HG02970 (cell line): ENCODE measurements around the gene HES2.
"Not testable (repeated sequence)": the region's sequence is repeated elsewhere in the genome, so short reads cannot be mapped to it uniquely, and the experiment has no call there.

Experiments used
- ATAC-seq: cut with Tn5 transposase; IDR thresholded peaks from one replicate; pipeline ENCODE4 v1.9.1; 2021; ENCODE audit warnings: mild to moderate bottlenecking, moderate library complexity, moderate number of reproducible peaks; ENCODE audit not compliant: unreplicated experiment, low FRiP score

The HES2 gene

GRCh38 chr1:6419397-6419803 is 319 bp downstream of the HES2 start:
- no peak for ATAC-seq

GRCh38 chr1:6418668-6419396 is 887 bp downstream of the HES2 start:
- ATAC-seq, result no peak

- no peak for ATAC-seq
Observed at GRCh38 chr1:6417961-6418667, 1.6 kb downstream of the HES2 start.

- ATAC-seq, result no peak
Observed at GRCh38 chr1:6416906-6417305, 2.8 kb downstream of the HES2 start.

GRCh38 chr1:6416295-6416656 is 3.4 kb downstream of the HES2 start:
- ATAC-seq, result no peak

GRCh38 chr1:6414881-6415626 is 4.7 kb downstream of the HES2 start:
- no peak for ATAC-seq

GRCh38 chr1:6414443-6414844 is 5.3 kb downstream of the HES2 start:
- peak; percentile 62 for ATAC-seq

- ATAC-seq, result no peak
Observed at GRCh38 chr1:6412896-6413295, 6.8 kb downstream of the HES2 start.

- no peak for ATAC-seq
Observed at GRCh38 chr1:6410248-6410893, 9.3 kb downstream of the HES2 start.

GRCh38 chr1:6409733-6410132 is 10.0 kb downstream of the HES2 start:
- no peak for ATAC-seq

GRCh38 chr1:6409053-6409452 is 10.7 kb downstream of the HES2 start:
- ATAC-seq, result no peak

- no peak for ATAC-seq
Observed at GRCh38 chr1:6408023-6408422, 11.7 kb downstream of the HES2 start.

- ATAC-seq, result no peak
Observed at GRCh38 chr1:6401673-6402072, 18.0 kb downstream of the HES2 start.

- ATAC-seq, result no peak
Observed at GRCh38 chr1:6399294-6399693, 20.4 kb downstream of the HES2 start.

GRCh38 chr1:6397844-6398441 is 21.8 kb downstream of the HES2 start:
- no peak for ATAC-seq

- ATAC-seq, result no peak
Observed at GRCh38 chr1:6396998-6397397, 22.7 kb downstream of the HES2 start.

GRCh38 chr1:6395781-6396244 is 23.9 kb downstream of the HES2 start:
- ATAC-seq, result not testable (repeated sequence)

GRCh38 chr1:6395130-6395529 is 24.6 kb downstream of the HES2 start:
- not testable (repeated sequence) for ATAC-seq

GRCh38 chr1:6393400-6394187 is 26.1 kb downstream of the HES2 start, which contains the start of gene ACOT7:
Gene ACOT7, minus strand, starts transcription at chr1:6393767. Its CDS starts 368 bp downstream, at chr1:6393399.
- ATAC-seq, result peak; percentile 85
